ENCODE results near the gene FAF1. TPM values are rescaled to one million over a fixed set of nuclear protein-coding genes. Genes with fewer than 3 reads are reported as not detected.

Gene FAF1
- total and polyA plus RNA-seq, 2 of the 8 experiments (the other 6 are each of a cell fraction or from before 2014, with no cell fraction given), result 10.8 to 65.9 TPM

- Histone ChIP-seq H2AK5ac (ENCODE audit: low read depth, low read length) (no peak overlapping the region), H3K23ac (ENCODE audit: insufficient read length) (no peak overlapping the region), H4K8ac (ENCODE audit: extremely low read depth, insufficient read depth, low read length) (no peak overlapping the region), H4K91ac (replicated peaks; ENCODE audit: insufficient read length, low read length) (no peak overlapping the region), H4K20me1 (replicated peaks in 1 of 2; ENCODE audit: control insufficient read depth in 1 of 2, insufficient read depth in 2 of 2, low read length in 2 of 2) (no peaks in the 10 kb centered on the region), H2BK20ac (ENCODE audit: low read length) (no peak overlapping the region), H2AFZ (ENCODE audit: low read length) (no peak overlapping the region), H4K5ac (ENCODE audit: insufficient read length, low read depth, low read length) (no peak overlapping the region), H2BK5ac (ENCODE audit: low read depth, low read length) (no peak overlapping the region), H2BK12ac (ENCODE audit: low read depth, low read length) (no peak overlapping the region), H3K18ac (ENCODE audit: extremely low read depth, low read length) (no peak overlapping the region), H3K9ac (replicated peaks in 1 of 4; ENCODE audit: extremely low read depth in 1 of 4, low read depth in 3 of 4, low read length in 3 of 4) (no peak overlapping the region), H3K4me2 (ENCODE audit: insufficient read depth in 1 of 2, low read depth in 2 of 2, low read length in 2 of 2) (no peak overlapping the region), H3K4me3 (ENCODE audit: extremely low read depth in 1 of 4, insufficient read depth in 2 of 4, low read depth in 3 of 4, low read length in 4 of 4) (no peak overlapping the region), H3K79me1 (ENCODE audit: low read depth, low read length) (no peaks in the 10 kb centered on the region), H3K4me1 (replicated peaks in 1 of 4; ENCODE audit: control insufficient read depth in 3 of 4, insufficient read depth in 4 of 4, low read length in 3 of 4) (no peaks in the 10 kb centered on the region; a peak in 1 of 7 replicates), H3K4ac (replicated peaks; ENCODE audit: insufficient read length, low read depth, low read length) (no peak overlapping the region), H2BK120ac (replicated peaks; ENCODE audit: low read depth, low read length) (no peak overlapping the region), H3K79me2 (ENCODE audit: control insufficient read depth in 1 of 2, insufficient read depth in 2 of 2, low read length in 2 of 2) (no peaks in the 10 kb centered on the region), H3K9me3 (ENCODE audit: insufficient read depth in 2 of 2, low read depth in 1 of 2, low read length in 1 of 2) (no peaks in the 10 kb centered on the region), H3K27ac (ENCODE audit: low read depth, low read length) (no peak overlapping the region), H2BK15ac (ENCODE audit: low read length) (no peak overlapping the region), H3K56ac (replicated peaks; ENCODE audit: insufficient read length, low read depth, low read length) (no peak overlapping the region), H3K36me3 (ENCODE audit: control insufficient read depth in 2 of 4, insufficient read depth in 4 of 4, low read length in 3 of 4) (no peaks in the 10 kb centered on the region), H3K23me2 (ENCODE audit: low read depth, low read length) (no peaks in the 10 kb centered on the region; the same call in 1 of the 2 replicates), H3K14ac (ENCODE audit: insufficient read length) (no peak overlapping the region), H3K27me3 (replicated peaks in 1 of 4; ENCODE audit: control insufficient read depth in 3 of 4, extremely low read depth in 1 of 4, insufficient read depth in 3 of 4, low read length in 3 of 4) (no peaks in the 10 kb centered on the region)
- ChIA-PET CTCF (ENCODE audit: partially characterized antibody) (interaction anchor here (0.6 to 1.2 kb wide), 4 partner anchors 13 to 1991 kb away, joined by 3 to 6 read pairs (median 3); no protein-coding TSS in a partner anchor), POLR2A (ENCODE audit: partially characterized antibody) (no interaction called here)
- DNase-seq (ENCODE audit: low read depth in 1 of 2, low spot score in 2 of 2), result no peak
- WGBS, 2 experiments (ENCODE audit: extremely low coverage in 1 of 2, insufficient coverage in 1 of 2, insufficient read length in 1 of 2, insufficient replicate concordance in 2 of 2, low coverage in 1 of 2, low lambda C conversion rate in 2 of 2, missing lambda C conversion rate in 1 of 2), result 84% methylated on average over 1 of the region's 1 CpG; no CpG with 5 or more reads in 1 of the 2 experiments
- no peak for FAIRE-seq
- TF ChIP-seq FOSL1 (IDR thresholded peaks at IDR 0.05; ENCODE audit: insufficient read depth, low read depth, low read length), result no peak
- TF ChIP-seq JUND (IDR thresholded peaks at IDR 0.05; ENCODE audit: low read length), result no peak
- TF ChIP-seq TEAD4 (IDR thresholded peaks at IDR 0.05; ENCODE audit: low read depth, low read length), result no peak
- no peak for TF ChIP-seq SIRT6 (IDR thresholded peaks at IDR 0.05; ENCODE audit: low read length)
- no peak for TF ChIP-seq SP1 (IDR thresholded peaks at IDR 0.05; ENCODE audit: low read depth, low read length)
- TF ChIP-seq CREB1 (IDR thresholded peaks at IDR 0.05), result no peak
- no peak for TF ChIP-seq SIN3A (conservative IDR thresholded peaks at IDR 0.05 in 1 of 2, IDR thresholded peaks at IDR 0.05 in 1 of 2; ENCODE audit: low read depth in 1 of 2, low read length in 2 of 2)
- TF ChIP-seq EGR1 (IDR thresholded peaks at IDR 0.05; ENCODE audit: borderline replicate concordance, low read depth, low read length), result no peak
- TF ChIP-seq SUZ12 (IDR thresholded peaks at IDR 0.05; ENCODE audit: low read length), result no peak
- TF ChIP-seq RAD21 (IDR thresholded peaks at IDR 0.05 in 1 of 2, conservative IDR thresholded peaks at IDR 0.05 in 1 of 2; ENCODE audit: low read depth in 2 of 2, low read length in 2 of 2), result no peak
- TF ChIP-seq SIX5 (IDR thresholded peaks at IDR 0.05; ENCODE audit: low read depth, low read length), result no peak
- TF ChIP-seq KDM4A (IDR thresholded peaks at IDR 0.05; ENCODE audit: low read depth, low read length, severe bottlenecking), result no peak
- no peak for TF ChIP-seq SAP30 (IDR thresholded peaks at IDR 0.05; ENCODE audit: insufficient read depth, insufficient replicate concordance, low read length)
- TF ChIP-seq GABPA (IDR thresholded peaks at IDR 0.05; ENCODE audit: borderline replicate concordance, insufficient read depth, low read length), result no peak
- TF ChIP-seq EZH2 (IDR thresholded peaks at IDR 0.05; ENCODE audit: low read depth, low read length, severe bottlenecking), result no peak
Measured at GRCh38 chr1:50719126-50719525, 240.9 kb downstream of the FAF1 start.

Data from H1 (cell line).